ENCODE data around the gene LRRC63.

Gene LRRC63

GRCh38 chr13:46313024-46313423 is 101.3 kb downstream of the LRRC63 start:
- DNase-seq (ENCODE audit: low spot score): no peak

- DNase-seq (ENCODE audit: low spot score): no peak
Observed at GRCh38 chr13:46313432-46314257, 101.9 kb downstream of the LRRC63 start.

GRCh38 chr13:46314587-46314986 is 102.9 kb downstream of the LRRC63 start:
- no peak for DNase-seq (ENCODE audit: low spot score)

GRCh38 chr13:46315036-46315435 is 103.3 kb downstream of the LRRC63 start:
- no peak for DNase-seq (ENCODE audit: low spot score)

GRCh38 chr13:46315491-46316075 is 103.9 kb downstream of the LRRC63 start:
- DNase-seq (ENCODE audit: low spot score): no peak

- no peak for DNase-seq (ENCODE audit: low spot score)
Observed at GRCh38 chr13:46317120-46317519, 105.4 kb downstream of the LRRC63 start.

- DNase-seq (ENCODE audit: low spot score): no peak
Observed at GRCh38 chr13:46318986-46319385, 107.3 kb downstream of the LRRC63 start.

GRCh38 chr13:46320406-46320805 is 108.7 kb downstream of the LRRC63 start:
- DNase-seq (ENCODE audit: low spot score): no peak

- DNase-seq (ENCODE audit: low spot score): no peak
Observed at GRCh38 chr13:46320821-46321220, 109.1 kb downstream of the LRRC63 start.

GRCh38 chr13:46321494-46322225 is 109.9 kb downstream of the LRRC63 start:
- DNase-seq (ENCODE audit: low spot score): peak; percentile 38

- no peak for DNase-seq (ENCODE audit: low spot score)
Observed at GRCh38 chr13:46324976-46325375, 113.2 kb downstream of the LRRC63 start.

Measured in LoVo (cell line).